Measurements from ENCODE around the gene PLCH1. TPM values are rescaled to one million over a fixed set of nuclear protein-coding genes. Genes with fewer than 3 reads are reported as not detected.

Gene PLCH1
- total and polyA plus RNA-seq, 2 of the 13 experiments (the other 11 are each of a cell fraction or from before 2014, with no cell fraction given), result 2.0 to 3.0 TPM

DNA sequence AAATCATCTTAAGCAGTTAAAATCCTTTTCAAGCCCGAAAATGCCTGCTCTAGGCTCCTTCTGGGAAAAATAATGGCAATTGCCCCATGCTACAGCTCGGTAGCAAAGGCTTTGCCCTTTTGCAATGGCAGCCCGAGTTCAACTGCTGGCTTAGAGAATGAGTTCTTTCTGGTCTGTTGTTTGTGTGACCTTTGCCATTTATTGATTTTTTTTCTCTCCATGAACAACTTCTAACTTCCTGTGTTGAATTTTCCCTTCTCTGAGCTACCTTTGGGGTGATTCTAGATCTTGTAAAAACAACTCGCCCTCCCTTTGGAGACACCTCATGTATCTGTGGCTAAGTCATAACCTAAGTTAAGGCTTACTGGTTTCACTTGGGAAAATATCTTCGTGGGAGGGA is 139.3 kb downstream of the PLCH1 start (continued):
- peak; percentile 93 to 96 for TF ChIP-seq NR2F1 (CRISPR knock-in tag; IDR thresholded peaks at IDR 0.05)
- no peak for TF ChIP-seq HHEX (CRISPR knock-in tag; IDR thresholded peaks at IDR 0.05)
- no peak for TF ChIP-seq ZNF724P (CRISPR knock-in tag; IDR thresholded peaks at IDR 0.05; ENCODE audit: borderline replicate concordance)
- peak; percentile 96 for TF ChIP-seq ZNF792 (CRISPR knock-in tag; IDR thresholded peaks at IDR 0.05)
- TF ChIP-seq ZNF263 (CRISPR knock-in tag; IDR thresholded peaks at IDR 0.05), result no peak
- no peak for TF ChIP-seq ZXDC (CRISPR knock-in tag; IDR thresholded peaks at IDR 0.05)
- TF ChIP-seq NCOA2 (CRISPR knock-in tag; IDR thresholded peaks at IDR 0.05), result peak; percentile 87
- TF ChIP-seq NFIB (CRISPR knock-in tag; IDR thresholded peaks at IDR 0.05; ENCODE audit: borderline replicate concordance), result no peak
- no peak for TF ChIP-seq ZNF180 (CRISPR knock-in tag; IDR thresholded peaks at IDR 0.05; ENCODE audit: borderline replicate concordance, low read depth)
- TF ChIP-seq ARNT2 (CRISPR knock-in tag; IDR thresholded peaks at IDR 0.05; ENCODE audit: low read depth), result no peak
- no peak for TF ChIP-seq SRSF9 (IDR thresholded peaks at IDR 0.05; ENCODE audit: borderline replicate concordance, insufficient read depth, low read depth, low read length, poor library complexity, severe bottlenecking)
- TF ChIP-seq, protein P1, sequence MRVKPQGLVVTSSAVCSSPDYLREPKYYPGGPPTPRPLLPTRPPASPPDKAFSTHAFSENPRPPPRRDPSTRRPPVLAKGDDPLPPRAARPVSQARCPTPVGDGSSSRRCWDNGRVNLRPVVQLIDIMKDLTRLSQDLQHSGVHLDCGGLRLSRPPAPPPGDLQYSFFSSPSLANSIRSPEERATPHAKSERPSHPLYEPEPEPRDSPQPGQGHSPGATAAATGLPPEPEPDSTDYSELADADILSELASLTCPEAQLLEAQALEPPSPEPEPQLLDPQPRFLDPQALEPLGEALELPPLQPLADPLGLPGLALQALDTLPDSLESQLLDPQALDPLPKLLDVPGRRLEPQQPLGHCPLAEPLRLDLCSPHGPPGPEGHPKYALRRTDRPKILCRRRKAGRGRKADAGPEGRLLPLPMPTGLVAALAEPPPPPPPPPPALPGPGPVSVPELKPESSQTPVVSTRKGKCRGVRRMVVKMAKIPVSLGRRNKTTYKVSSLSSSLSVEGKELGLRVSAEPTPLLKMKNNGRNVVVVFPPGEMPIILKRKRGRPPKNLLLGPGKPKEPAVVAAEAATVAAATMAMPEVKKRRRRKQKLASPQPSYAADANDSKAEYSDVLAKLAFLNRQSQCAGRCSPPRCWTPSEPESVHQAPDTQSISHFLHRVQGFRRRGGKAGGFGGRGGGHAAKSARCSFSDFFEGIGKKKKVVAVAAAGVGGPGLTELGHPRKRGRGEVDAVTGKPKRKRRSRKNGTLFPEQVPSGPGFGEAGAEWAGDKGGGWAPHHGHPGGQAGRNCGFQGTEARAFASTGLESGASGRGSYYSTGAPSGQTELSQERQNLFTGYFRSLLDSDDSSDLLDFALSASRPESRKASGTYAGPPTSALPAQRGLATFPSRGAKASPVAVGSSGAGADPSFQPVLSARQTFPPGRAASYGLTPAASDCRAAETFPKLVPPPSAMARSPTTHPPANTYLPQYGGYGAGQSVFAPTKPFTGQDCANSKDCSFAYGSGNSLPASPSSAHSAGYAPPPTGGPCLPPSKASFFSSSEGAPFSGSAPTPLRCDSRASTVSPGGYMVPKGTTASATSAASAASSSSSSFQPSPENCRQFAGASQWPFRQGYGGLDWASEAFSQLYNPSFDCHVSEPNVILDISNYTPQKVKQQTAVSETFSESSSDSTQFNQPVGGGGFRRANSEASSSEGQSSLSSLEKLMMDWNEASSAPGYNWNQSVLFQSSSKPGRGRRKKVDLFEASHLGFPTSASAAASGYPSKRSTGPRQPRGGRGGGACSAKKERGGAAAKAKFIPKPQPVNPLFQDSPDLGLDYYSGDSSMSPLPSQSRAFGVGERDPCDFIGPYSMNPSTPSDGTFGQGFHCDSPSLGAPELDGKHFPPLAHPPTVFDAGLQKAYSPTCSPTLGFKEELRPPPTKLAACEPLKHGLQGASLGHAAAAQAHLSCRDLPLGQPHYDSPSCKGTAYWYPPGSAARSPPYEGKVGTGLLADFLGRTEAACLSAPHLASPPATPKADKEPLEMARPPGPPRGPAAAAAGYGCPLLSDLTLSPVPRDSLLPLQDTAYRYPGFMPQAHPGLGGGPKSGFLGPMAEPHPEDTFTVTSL (CRISPR knock-in tag; IDR thresholded peaks at IDR 0.05; ENCODE audit: borderline replicate concordance), result peak; percentile 98
- TF ChIP-seq ZSCAN21 (CRISPR knock-in tag; IDR thresholded peaks at IDR 0.05; ENCODE audit: borderline replicate concordance), result no peak
- no peak for TF ChIP-seq ZMAT5 (CRISPR knock-in tag; IDR thresholded peaks at IDR 0.05; ENCODE audit: borderline replicate concordance, low read depth)
- no peak for TF ChIP-seq ZNF343 (CRISPR knock-in tag; IDR thresholded peaks at IDR 0.05)
- TF ChIP-seq ZNF335 (CRISPR knock-in tag; IDR thresholded peaks at IDR 0.05), result peak; percentile 60; the same call in 1 of the 2 replicates
- peak; percentile 73; the same call in 1 of the 2 replicates for TF ChIP-seq FOXK1 (CRISPR knock-in tag; IDR thresholded peaks at IDR 0.05; ENCODE audit: borderline replicate concordance, low read depth)
- TF ChIP-seq GTF2F1 (IDR thresholded peaks at IDR 0.05; ENCODE audit: low read length), result no peak
- TF ChIP-seq TOE1 (CRISPR knock-in tag; IDR thresholded peaks at IDR 0.05), result no peak
- TF ChIP-seq, protein P2, sequence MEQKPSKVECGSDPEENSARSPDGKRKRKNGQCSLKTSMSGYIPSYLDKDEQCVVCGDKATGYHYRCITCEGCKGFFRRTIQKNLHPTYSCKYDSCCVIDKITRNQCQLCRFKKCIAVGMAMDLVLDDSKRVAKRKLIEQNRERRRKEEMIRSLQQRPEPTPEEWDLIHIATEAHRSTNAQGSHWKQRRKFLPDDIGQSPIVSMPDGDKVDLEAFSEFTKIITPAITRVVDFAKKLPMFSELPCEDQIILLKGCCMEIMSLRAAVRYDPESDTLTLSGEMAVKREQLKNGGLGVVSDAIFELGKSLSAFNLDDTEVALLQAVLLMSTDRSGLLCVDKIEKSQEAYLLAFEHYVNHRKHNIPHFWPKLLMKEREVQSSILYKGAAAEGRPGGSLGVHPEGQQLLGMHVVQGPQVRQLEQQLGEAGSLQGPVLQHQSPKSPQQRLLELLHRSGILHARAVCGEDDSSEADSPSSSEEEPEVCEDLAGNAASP (CRISPR knock-in tag; IDR thresholded peaks at IDR 0.05; ENCODE audit: borderline replicate concordance), result peak; percentile 73
- peak; percentile 73 for TF ChIP-seq KAT2B (IDR thresholded peaks at IDR 0.05; ENCODE audit: borderline replicate concordance, low read depth, low read length)

Data from HepG2 (cell line).